OCI-LY7 (cell line): ENCODE data around the gene MBD1. TPM values are rescaled to one million over a fixed set of nuclear protein-coding genes. Genes with fewer than 3 reads are reported as not detected.

Experiments used
- BruUV-seq: library from RNA; stranded (reverse); fragments of 400-500 nt; replicated peaks from 2 replicates; lab custom pipeline; 2021; lab: Mats Ljungman, UMichigan
- CTCF ChIA-PET: fragments of 300-600 bp; sonication (Branson Sonifier 250); formaldehyde crosslinking; loops from one replicate; lab custom pipeline; 2022; ENCODE audit warnings: antibody characterized with exemption; ENCODE audit not compliant: unreplicated experiment; lab: Charles Lee
- POLR2A ChIA-PET: fragments of 300-600 bp; sonication (Branson Sonifier 250); formaldehyde crosslinking; loops from one replicate; lab custom pipeline; 2022; ENCODE audit warnings: antibody characterized with exemption; lab: Charles Lee
- DNase-seq: peaks from one replicate; pipeline ENCODE4 v3.0.0-alpha.2; 2015; ENCODE audit warnings: low spot score
- H2AFZ ChIP-seq: fragments of 200-600 bp; sonication (generic), shearing (Covaris generic); 2 replicates; pipeline ENCODE4 v1.6.1; 2014; ENCODE audit warnings: mild to moderate bottlenecking, antibody characterized with exemption, low read length, moderate library complexity
- H3K27ac ChIP-seq: fragments of 200-600 bp; sonication (generic); 2 replicates; pipeline ENCODE4 v1.5.1; 2014; ENCODE audit warnings: mixed run types, low read depth, mild to moderate bottlenecking, moderate library complexity, low read length, inconsistent platforms; ENCODE audit not compliant: poor library complexity, severe bottlenecking
- H3K36me3 ChIP-seq: fragments of 200-600 bp; sonication (generic); 2 replicates; pipeline ENCODE4 v1.6.1; 2014; ENCODE audit warnings: mild to moderate bottlenecking, antibody characterized with exemption, low read length, moderate library complexity, mixed read lengths; ENCODE audit not compliant: insufficient read depth
- H3K4me1 ChIP-seq: fragments of 200-600 bp; sonication (generic); 2 replicates; pipeline ENCODE4 v1.5.1; 2014; ENCODE audit warnings: mild to moderate bottlenecking, low read length; ENCODE audit not compliant: insufficient read depth, poor library complexity, severe bottlenecking
- H3K4me2 ChIP-seq: fragments of 200-600 bp; sonication (generic); 2 replicates; pipeline ENCODE4 v1.6.1; 2014; ENCODE audit warnings: mild to moderate bottlenecking, low read length
- H3K4me3 ChIP-seq: fragments of 200-600 bp; sonication (generic); 2 replicates; pipeline ENCODE4 v1.5.1; 2014; ENCODE audit warnings: mild to moderate bottlenecking, low read depth, low read length; ENCODE audit not compliant: poor library complexity, severe bottlenecking
- H3K79me2 ChIP-seq: fragments of 200-600 bp; sonication (generic); 2 replicates; pipeline ENCODE4 v1.6.1; 2016; ENCODE audit warnings: low read depth, mild to moderate bottlenecking, low read length, moderate library complexity, mixed read lengths; ENCODE audit not compliant: insufficient read depth
- H3K9me2 ChIP-seq: fragments of 200-600 bp; sonication (generic); 2 replicates; pipeline ENCODE4 v1.6.1; 2016; ENCODE audit warnings: mild to moderate bottlenecking, low read length, mixed read lengths; ENCODE audit not compliant: insufficient read depth
- H3K9me3 ChIP-seq: fragments of 200-600 bp; sonication (generic); 2 replicates; pipeline ENCODE4 v1.6.1; 2014; ENCODE audit warnings: mild to moderate bottlenecking, mixed run types, low read length, mixed read lengths
- H4K20me1 ChIP-seq: fragments of 200-600 bp; sonication (generic); 2 replicates; pipeline ENCODE4 v1.6.1; 2014; ENCODE audit warnings: mild to moderate bottlenecking, antibody characterized with exemption, low read length, moderate library complexity, mixed read lengths; ENCODE audit not compliant: insufficient read depth
- EZH2phosphoT487 ChIP-seq: fragments of 200-600 bp; sonication (generic); IDR thresholded peaks from 2 replicates; pipeline ENCODE4 v1.6.1; 2018; ENCODE audit warnings: low read depth, borderline replicate concordance, mild to moderate bottlenecking, mixed run types, antibody characterized with exemption, low read length, moderate library complexity, mixed read lengths
- intact Hi-C: fragments of 100-400 bp; cut with micrococcal nuclease; formaldehyde crosslinking; loops from one replicate; pipeline ENCODE4 v1.10.0; 2022; ENCODE audit not compliant: unreplicated experiment
- total RNA-seq, 2 experiments: library from RNA; depleted of rRNA in 1 of 2; stranded (reverse); fragments of >200 nt in 1 of 2; shearing (Covaris generic) in 1 of 2; gene quantifications; 2 replicates each; pipeline ENCODE4 v1.2.3, GENCODE V29; 2014 to 2022
- TF ChIP-seq, protein P1 (sequence below): fragments of 200-600 bp; sonication (generic); conservative IDR thresholded peaks from 2 replicates; pipeline ENCODE4 v1.5.1; 2014; ENCODE audit warnings: mild to moderate bottlenecking, antibody characterized with exemption, low read length, moderate library complexity, mixed read lengths

MBD1 gene
- total RNA-seq, 2 experiments from 2014 or later, result 42.2 to 47.3 TPM

DNA sequence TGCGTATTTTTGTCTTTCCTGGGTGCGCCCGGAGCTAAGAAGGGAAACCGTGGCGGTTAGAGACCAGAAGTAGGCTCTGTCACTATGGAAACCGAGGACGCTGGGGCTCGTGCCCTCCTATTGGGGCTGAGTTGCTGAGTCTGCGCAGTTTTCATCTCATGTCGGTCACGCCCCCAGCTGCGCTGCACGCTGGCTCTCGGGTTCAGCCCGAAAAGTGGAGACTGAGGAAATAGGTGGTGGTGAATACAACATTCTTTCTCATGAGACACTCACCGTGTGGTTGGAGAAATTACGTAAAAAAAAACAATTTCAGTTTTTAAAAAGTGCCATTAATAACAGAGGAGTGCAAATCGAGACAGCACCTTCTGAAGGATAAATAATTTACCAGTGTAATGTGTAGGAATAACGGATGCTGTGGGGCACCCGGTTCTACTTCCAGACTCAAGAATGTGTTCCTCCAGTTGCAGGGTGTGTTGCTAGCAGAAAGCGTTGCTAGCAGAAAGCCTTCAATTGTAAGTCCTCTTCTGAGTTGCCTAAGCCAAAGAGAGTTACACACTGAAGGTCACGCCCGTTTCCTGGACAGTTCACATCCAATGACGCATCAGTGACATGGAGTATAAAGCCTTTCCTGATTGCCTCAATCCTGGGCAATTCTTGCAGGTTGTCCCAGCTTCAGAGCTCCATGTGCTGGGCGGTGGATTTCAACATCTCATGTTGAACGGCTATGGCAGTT, 26.6 kb upstream of the MBD1 start:
- DNase-seq, result peak; percentile 96
- TF ChIP-seq EZH2phosphoT487, result no peak
- TF ChIP-seq, protein P1, sequence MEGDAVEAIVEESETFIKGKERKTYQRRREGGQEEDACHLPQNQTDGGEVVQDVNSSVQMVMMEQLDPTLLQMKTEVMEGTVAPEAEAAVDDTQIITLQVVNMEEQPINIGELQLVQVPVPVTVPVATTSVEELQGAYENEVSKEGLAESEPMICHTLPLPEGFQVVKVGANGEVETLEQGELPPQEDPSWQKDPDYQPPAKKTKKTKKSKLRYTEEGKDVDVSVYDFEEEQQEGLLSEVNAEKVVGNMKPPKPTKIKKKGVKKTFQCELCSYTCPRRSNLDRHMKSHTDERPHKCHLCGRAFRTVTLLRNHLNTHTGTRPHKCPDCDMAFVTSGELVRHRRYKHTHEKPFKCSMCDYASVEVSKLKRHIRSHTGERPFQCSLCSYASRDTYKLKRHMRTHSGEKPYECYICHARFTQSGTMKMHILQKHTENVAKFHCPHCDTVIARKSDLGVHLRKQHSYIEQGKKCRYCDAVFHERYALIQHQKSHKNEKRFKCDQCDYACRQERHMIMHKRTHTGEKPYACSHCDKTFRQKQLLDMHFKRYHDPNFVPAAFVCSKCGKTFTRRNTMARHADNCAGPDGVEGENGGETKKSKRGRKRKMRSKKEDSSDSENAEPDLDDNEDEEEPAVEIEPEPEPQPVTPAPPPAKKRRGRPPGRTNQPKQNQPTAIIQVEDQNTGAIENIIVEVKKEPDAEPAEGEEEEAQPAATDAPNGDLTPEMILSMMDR, result no peak
- Histone ChIP-seq H3K4me1 (peaks cover 40% of the 10 kb centered on the region), H3K79me2 (no peaks in the 10 kb centered on the region), H3K36me3 (no peaks in the 10 kb centered on the region; the same call in 1 of the 2 replicates), H2AFZ (peak overlapping the region; percentile 61; the same call in 1 of the 2 replicates), H3K4me3 (peak overlapping the region; percentile 55), H3K27ac (peak overlapping the region; percentile 80), H3K9me3 (peaks cover 8% of the 10 kb centered on the region; the same call in 1 of the 2 replicates), H3K4me2 (peak overlapping the region; percentile 71), H3K9me2 (no peaks in the 10 kb centered on the region), H4K20me1 (no peaks in the 10 kb centered on the region)
- intact Hi-C loops, result loop anchor here (2.0 kb wide), 1 partner anchor 21 kb away; the partner anchor contains the start of gene CXXC1
- ChIA-PET POLR2A (interaction anchor here (0.6 to 1.6 kb wide), 4 partner anchors 12 to 50 kb away, joined by 3 to 7 read pairs (median 4); no protein-coding TSS in a partner anchor), CTCF (no interaction called here)
- BruUV-seq, result no TSS peak

GRCh38 chr18:50307400-50307737, 26.0 kb upstream of the MBD1 start:
- H3K4me2 ChIP-seq, result peak overlapping the region; percentile 71
- no peaks in the 10 kb centered on the region for H3K9me2 ChIP-seq
- H3K4me3 ChIP-seq, result peak overlapping the region; percentile 55
- CTCF ChIA-PET, result no interaction called here
- no peak for DNase-seq
- BruUV-seq, result no TSS peak
- TF ChIP-seq EZH2phosphoT487, result no peak
- TF ChIP-seq, protein P1, result no peak
- peak overlapping the region; percentile 38; the same call in 1 of the 2 replicates for H2AFZ ChIP-seq
- H3K27ac ChIP-seq, result peak overlapping the region; percentile 80
- peaks cover 8% of the 10 kb centered on the region; the same call in 1 of the 2 replicates for H3K9me3 ChIP-seq
- H4K20me1 ChIP-seq, result no peaks in the 10 kb centered on the region
- H3K79me2 ChIP-seq, result no peaks in the 10 kb centered on the region
- POLR2A ChIA-PET, result interaction anchor here (0.6 to 1.6 kb wide), 4 partner anchors 13 to 50 kb away, joined by 3 to 7 read pairs (median 4); no protein-coding TSS in a partner anchor
- H3K4me1 ChIP-seq, result peaks cover 35% of the 10 kb centered on the region
- H3K36me3 ChIP-seq, result no peaks in the 10 kb centered on the region; the same call in 1 of the 2 replicates
- intact Hi-C loops, result loop anchor here (2.0 kb wide), 1 partner anchor 21 kb away; the partner anchor contains the start of gene CXXC1
